Neuronal stem cell (in vitro differentiated cells): Measurements from ENCODE around the gene PEAK3.

Source experiments
- DNase-seq: peaks from one replicate; pipeline ENCODE4 v3.0.0-alpha.2; 2013; ENCODE audit warnings: low spot score
- H2AFZ ChIP-seq: one replicate; pipeline ENCODE4 v1.6.1; 2013; ENCODE audit warnings: mild to moderate bottlenecking, low read length, inconsistent platforms
- H2AK5ac ChIP-seq: 2 replicates; pipeline ENCODE4 v1.6.1; 2013; ENCODE audit warnings: low read depth, mild to moderate bottlenecking, inconsistent platforms, low read length, moderate library complexity, mixed read lengths
- H2BK120ac ChIP-seq: 2 replicates; pipeline ENCODE4 v1.6.1; 2013; ENCODE audit warnings: low read depth, mild to moderate bottlenecking, inconsistent platforms, low read length, moderate library complexity, mixed read lengths
- H2BK12ac ChIP-seq: one replicate; pipeline ENCODE4 v1.6.1; 2013; ENCODE audit warnings: low read length, inconsistent platforms
- H2BK15ac ChIP-seq: 2 replicates; pipeline ENCODE4 v1.6.1; 2013; ENCODE audit warnings: mild to moderate bottlenecking, low read length, inconsistent platforms, mixed read lengths
- H2BK5ac ChIP-seq: one replicate; pipeline ENCODE4 v1.6.1; 2013; ENCODE audit warnings: inconsistent platforms, mild to moderate bottlenecking, low read length, moderate library complexity
- H3K14ac ChIP-seq: one replicate; pipeline ENCODE4 v1.6.1; 2013; ENCODE audit warnings: low read length, inconsistent platforms
- H3K18ac ChIP-seq: 2 replicates; pipeline ENCODE4 v1.6.1; 2013; ENCODE audit warnings: low read length, inconsistent platforms
- H3K23ac ChIP-seq: 2 replicates; pipeline ENCODE4 v1.6.1; 2013; ENCODE audit warnings: low read depth, mild to moderate bottlenecking, mixed read lengths, low read length, inconsistent platforms; ENCODE audit not compliant: poor library complexity
- H3K27ac ChIP-seq: replicated peaks from 3 replicates; pipeline ENCODE4 v1.5.1; 2013; ENCODE audit warnings: low read length, inconsistent platforms
- H3K27me3 ChIP-seq, 3 experiments: 2 replicates each; pipeline ENCODE4 v1.6.1; 2013; ENCODE audit warnings: low read length in 3 of 3, mild to moderate bottlenecking in 2 of 3, inconsistent platforms in 1 of 3, low read depth in 1 of 3, mixed read lengths in 1 of 3, moderate library complexity in 1 of 3; ENCODE audit not compliant: control insufficient read depth in 3 of 3, insufficient read depth in 3 of 3
- H3K36me3 ChIP-seq, 2 donors: replicated peaks in 1 of 2; 2 replicates each; pipeline ENCODE4 v1.6.1; 2013; ENCODE audit warnings: low read length in 2 of 2; ENCODE audit not compliant: control insufficient read depth in 2 of 2, insufficient read depth in 2 of 2
- H3K4ac ChIP-seq: 2 replicates; pipeline ENCODE4 v1.6.1; 2013; ENCODE audit warnings: inconsistent platforms, mild to moderate bottlenecking, low read length, moderate library complexity
- H3K4me1 ChIP-seq, 2 donors: 1 replicate in 1 of 2; 2 replicates in 1 of 2; pipeline ENCODE4 v1.6.1; 2013; ENCODE audit warnings: low read length in 2 of 2, low read depth in 1 of 2; ENCODE audit not compliant: control insufficient read depth in 2 of 2, insufficient read depth in 1 of 2
- H3K4me2 ChIP-seq: one replicate; pipeline ENCODE4 v1.6.1; 2013; ENCODE audit warnings: mild to moderate bottlenecking, low read length, inconsistent platforms; ENCODE audit not compliant: insufficient read depth, poor library complexity, severe bottlenecking
- H3K4me3 ChIP-seq, 2 donors: 2 replicates each; pipeline ENCODE4 v1.5.1; 2013; ENCODE audit warnings: low read length in 2 of 2, mild to moderate bottlenecking in 2 of 2, inconsistent platforms in 1 of 2, moderate library complexity in 1 of 2
- H3K79me1 ChIP-seq: one replicate; pipeline ENCODE4 v1.6.1; 2013; ENCODE audit warnings: low read depth, mild to moderate bottlenecking, inconsistent platforms, low read length, moderate library complexity
- H3K9ac ChIP-seq: one replicate; pipeline ENCODE4 v1.6.1; 2013; ENCODE audit warnings: mild to moderate bottlenecking, low read depth, low read length, inconsistent platforms; ENCODE audit not compliant: poor library complexity
- H3K9me3 ChIP-seq, 2 donors: replicated peaks in 1 of 2; 2 replicates each; pipeline versions ENCODE3 to v1.6.1; 2013; ENCODE audit warnings: low read length in 2 of 2, mild to moderate bottlenecking in 2 of 2, inconsistent platforms in 1 of 2, low read depth in 1 of 2, mixed read lengths in 1 of 2, moderate library complexity in 1 of 2; ENCODE audit not compliant: control insufficient read depth in 2 of 2, insufficient read depth in 1 of 2
- H4K8ac ChIP-seq: one replicate; pipeline ENCODE4 v1.6.1; 2013; ENCODE audit warnings: low read depth, mild to moderate bottlenecking, inconsistent platforms, low read length, moderate library complexity
- H4K91ac ChIP-seq: one replicate; pipeline ENCODE4 v1.6.1; 2013; ENCODE audit warnings: low read length, low read depth, mild to moderate bottlenecking, inconsistent platforms; ENCODE audit not compliant: poor library complexity
- WGBS, 2 donors: extraction: QIAGEN DNeasy Blood & Tissue Kit; methylation state at CpG; one replicate each; pipeline ENCODE4 v1.1.7; 2013; ENCODE audit warnings: missing lambda C conversion rate in 2 of 2, mixed read lengths in 1 of 2; ENCODE audit not compliant: insufficient read length in 2 of 2, insufficient replicate concordance in 1 of 2; ENCODE audit errors: extremely low coverage in 2 of 2; 5-methylcytosine and 5-hydroxymethylcytosine counted together

Gene PEAK3

DNA sequence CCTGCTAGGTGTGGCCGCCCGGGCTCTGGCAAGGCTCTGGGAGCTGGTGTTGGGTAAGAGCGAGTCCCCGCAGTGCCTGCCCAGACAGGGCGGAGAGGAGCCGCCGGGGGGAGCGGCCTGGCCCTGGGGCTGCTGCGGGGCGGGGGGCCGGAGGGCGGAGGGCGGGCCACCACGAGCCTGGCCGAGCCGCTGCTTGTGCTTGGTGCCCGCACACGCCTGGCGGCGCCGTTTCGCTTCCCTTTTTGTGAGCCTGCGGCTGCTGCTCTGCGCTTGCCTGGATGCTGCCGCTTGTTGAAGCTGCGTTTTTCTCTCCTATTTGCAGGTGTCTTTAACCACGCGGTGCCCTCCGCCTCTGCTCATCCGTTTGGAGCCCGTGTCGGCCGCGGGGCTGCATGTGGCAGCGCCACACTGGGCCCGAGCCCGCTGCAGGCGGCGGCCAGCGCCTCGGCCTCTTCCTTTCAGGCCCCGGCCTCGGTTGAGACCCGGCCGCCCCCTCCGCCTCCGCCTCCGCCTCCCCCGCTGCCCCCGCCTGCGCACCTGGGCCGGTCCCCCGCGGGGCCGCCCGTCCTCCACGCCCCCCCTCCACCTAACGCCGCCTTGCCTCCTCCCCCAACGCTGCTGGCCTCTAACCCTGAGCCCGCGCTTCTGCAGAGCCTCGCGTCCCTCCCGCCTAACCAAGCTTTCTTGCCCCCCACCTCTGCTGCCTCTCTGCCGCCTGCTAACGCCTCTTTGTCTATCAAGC lies 54.4 kb downstream of the PEAK3 start:
- Histone ChIP-seq H3K18ac (no peak overlapping the region), H3K36me3 (peaks cover 49 to 88% of the 10 kb centered on the region in 2 donors), H3K14ac (no peak overlapping the region), H3K27me3 (no peaks in the 10 kb centered on the region), H2AK5ac (no peak overlapping the region), H3K4me3 (no peak overlapping the region), H2AFZ (no peak overlapping the region), H3K9ac (no peak overlapping the region), H2BK120ac (no peak overlapping the region), H4K8ac (no peak overlapping the region), H4K91ac (no peak overlapping the region), H3K4me1 (no peaks in the 10 kb centered on the region), H3K4me2 (no peak overlapping the region), H3K4ac (no peak overlapping the region), H2BK12ac (no peak overlapping the region), H3K9me3 (no peaks in the 10 kb centered on the region), H3K79me1 (peaks cover 5% of the 10 kb centered on the region), H2BK15ac (no peak overlapping the region), H2BK5ac (no peak overlapping the region), H3K23ac (no peak overlapping the region), H3K27ac (no peak overlapping the region)
- no peak for DNase-seq
- no CpG with 5 or more reads among the region's 67 CpGs for WGBS, 2 donors

DNA sequence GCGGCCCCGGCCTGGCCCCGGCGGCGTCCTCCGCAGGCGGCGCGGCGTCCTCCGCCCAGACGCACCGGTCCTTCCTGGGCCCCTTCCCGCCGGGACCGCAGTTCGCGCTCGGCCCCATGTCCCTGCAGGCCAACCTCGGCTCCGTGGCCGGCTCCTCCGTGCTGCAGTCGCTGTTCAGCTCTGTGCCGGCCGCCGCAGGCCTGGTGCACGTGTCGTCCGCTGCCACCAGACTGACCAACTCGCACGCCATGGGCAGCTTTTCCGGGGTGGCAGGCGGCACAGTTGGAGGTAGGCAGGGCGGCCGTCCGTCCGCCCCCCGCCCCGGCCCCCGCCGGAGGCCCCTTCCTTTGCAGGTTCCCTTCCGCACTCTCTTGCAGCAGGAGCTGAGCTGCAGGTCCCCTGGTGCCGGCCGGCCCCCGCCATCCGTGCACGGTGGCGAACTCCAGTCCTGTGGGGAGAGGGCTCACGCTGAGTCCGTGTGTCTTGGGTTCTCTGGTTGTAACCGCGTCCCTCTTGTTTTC lies 55.1 kb downstream of the PEAK3 start:
- Histone ChIP-seq H3K4me3 (no peak overlapping the region), H3K27ac (no peak overlapping the region), H2BK12ac (no peak overlapping the region), H3K79me1 (peaks cover 8% of the 10 kb centered on the region), H4K8ac (no peak overlapping the region), H2BK15ac (no peak overlapping the region), H3K4me2 (no peak overlapping the region), H2BK120ac (no peak overlapping the region), H2AK5ac (no peak overlapping the region), H3K18ac (no peak overlapping the region), H3K4me1 (no peaks in the 10 kb centered on the region), H3K23ac (no peak overlapping the region), H3K14ac (no peak overlapping the region), H2AFZ (no peak overlapping the region), H3K9ac (no peak overlapping the region), H3K27me3 (no peaks in the 10 kb centered on the region), H3K36me3 (peaks cover 49 to 89% of the 10 kb centered on the region in 2 donors), H4K91ac (no peak overlapping the region), H3K4ac (no peak overlapping the region), H3K9me3 (no peaks in the 10 kb centered on the region), H2BK5ac (no peak overlapping the region)
- no CpG with 5 or more reads among the region's 53 CpGs for WGBS, 2 donors
- no peak for DNase-seq

DNA sequence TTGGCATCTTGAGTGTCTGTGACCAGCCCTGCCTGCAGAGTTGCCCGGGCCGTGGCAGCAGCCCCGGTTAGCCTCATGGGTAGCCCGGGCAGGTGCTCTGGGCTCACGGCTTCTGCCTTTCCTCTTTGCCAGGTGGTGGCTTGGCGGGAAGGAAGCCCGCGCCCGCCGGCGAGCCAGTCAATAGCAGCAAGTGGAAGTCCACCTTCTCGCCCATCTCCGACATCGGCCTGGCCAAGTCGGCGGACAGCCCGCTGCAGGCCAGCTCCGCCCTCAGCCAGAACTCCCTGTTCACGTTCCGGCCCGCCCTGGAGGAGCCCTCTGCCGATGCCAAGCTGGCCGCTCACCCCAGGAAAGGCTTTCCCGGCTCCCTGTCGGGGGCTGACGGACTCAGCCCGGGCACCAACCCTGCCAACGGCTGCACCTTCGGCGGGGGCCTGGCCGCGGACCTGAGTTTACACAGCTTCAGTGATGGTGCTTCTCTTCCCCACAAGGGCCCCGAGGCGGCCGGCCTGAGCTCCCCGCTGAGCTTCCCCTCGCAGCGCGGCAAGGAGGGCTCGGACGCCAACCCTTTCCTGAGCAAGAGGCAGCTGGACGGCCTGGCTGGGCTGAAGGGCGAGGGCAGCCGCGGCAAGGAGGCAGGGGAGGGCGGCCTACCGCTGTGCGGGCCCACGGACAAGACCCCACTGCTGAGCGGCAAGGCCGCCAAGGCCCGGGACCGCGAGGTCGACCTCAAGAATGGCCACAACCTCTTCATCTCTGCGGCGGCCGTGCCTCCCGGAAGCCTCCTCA lies 55.7 kb downstream of the PEAK3 start:
- H3K36me3 ChIP-seq = peaks cover 47 to 89% of the 10 kb centered on the region in 2 donors
- WGBS, 2 donors = no CpG with 5 or more reads among the region's 59 CpGs

More for the DNA sequence above, 55.7 kb downstream of the PEAK3 start:
- Histone ChIP-seq H2BK12ac (no peak overlapping the region), H3K9me3 (no peaks in the 10 kb centered on the region), H2AK5ac (no peak overlapping the region), H3K79me1 (peaks cover 8% of the 10 kb centered on the region), H3K4ac (no peak overlapping the region), H3K4me2 (no peak overlapping the region), H4K91ac (no peak overlapping the region), H3K14ac (no peak overlapping the region), H3K18ac (no peak overlapping the region), H4K8ac (peak overlapping the region; percentile 19), H2BK5ac (no peak overlapping the region), H3K4me1 (no peaks in the 10 kb centered on the region), H3K27ac (no peak overlapping the region), H2AFZ (no peak overlapping the region), H2BK15ac (no peak overlapping the region), H3K27me3 (no peaks in the 10 kb centered on the region), H3K23ac (no peak overlapping the region), H3K9ac (peak overlapping the region; percentile 60), H3K4me3 (no peak overlapping the region), H2BK120ac (no peak overlapping the region)
- no peak for DNase-seq
